GM19025 (cell line): ENCODE results near the gene CCDC172.
"Not testable (repeated sequence)": the region's sequence is repeated elsewhere in the genome, so short reads cannot be mapped to it uniquely, and the experiment has no call there.

ENCODE experiments used
- ATAC-seq: cut with Tn5 transposase; IDR thresholded peaks from one replicate; pipeline ENCODE4 v1.9.1; 2021; ENCODE audit warnings: mild to moderate bottlenecking, low read depth, moderate library complexity; ENCODE audit not compliant: unreplicated experiment

Gene CCDC172

DNA sequence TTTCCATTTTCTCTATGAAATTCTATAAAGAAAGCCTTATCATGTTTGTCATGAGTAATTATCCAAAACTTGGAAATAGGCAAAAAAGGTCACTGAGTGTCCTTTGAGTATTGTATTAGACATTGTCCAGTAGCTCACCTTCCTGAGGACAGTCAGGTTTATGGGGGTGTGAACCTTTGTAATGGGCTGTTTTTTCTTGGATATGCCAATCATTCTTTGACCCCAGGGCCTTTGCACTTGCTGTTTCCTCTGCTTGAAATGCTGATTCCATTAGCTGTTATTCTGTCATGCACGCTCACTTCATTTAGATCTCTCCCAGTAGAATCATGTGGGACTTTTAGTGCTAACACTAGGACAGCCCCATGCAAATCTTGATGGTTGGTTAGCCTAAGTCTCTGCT, 4.9 kb downstream of the CCDC172 start:
- no peak for ATAC-seq

DNA sequence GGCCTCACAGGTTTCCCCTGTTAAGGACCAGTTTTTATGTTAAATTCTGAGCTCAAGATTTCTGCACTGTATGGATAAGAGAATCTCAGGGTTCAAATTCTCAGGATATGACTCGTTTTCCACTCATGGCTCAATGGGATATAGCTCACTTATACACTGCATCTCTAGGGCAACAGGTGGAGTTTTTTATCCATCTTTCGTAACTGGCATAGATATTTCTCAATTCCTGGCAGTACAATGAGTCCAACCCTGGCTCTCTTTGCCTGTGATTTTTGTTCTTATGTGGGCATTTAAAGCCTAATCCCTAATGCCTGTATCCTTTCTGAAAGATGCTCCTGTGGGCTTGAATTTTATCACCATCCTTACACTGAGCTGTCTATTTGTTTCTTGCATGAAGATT, 7.6 kb downstream of the CCDC172 start:
- ATAC-seq: no peak

DNA sequence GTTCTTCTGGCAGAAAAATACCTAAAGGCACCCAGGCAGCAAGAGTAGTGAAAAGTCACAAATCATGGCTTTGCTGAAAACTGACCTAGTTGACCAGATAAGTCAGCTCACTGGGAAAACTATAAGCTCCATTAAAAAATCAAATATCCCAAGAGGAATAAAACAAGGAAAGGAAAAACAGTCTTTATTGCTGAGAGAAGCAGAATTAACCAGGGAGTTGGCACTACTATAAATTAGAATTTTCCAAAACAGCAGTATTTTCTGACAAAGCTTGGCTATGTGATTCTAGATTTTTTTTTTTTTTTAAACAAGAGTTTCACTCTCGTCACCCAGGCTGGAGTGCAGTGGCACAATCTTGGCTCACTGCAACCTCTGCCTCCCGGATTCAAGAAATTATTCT, 12.6 kb downstream of the CCDC172 start:
- no peak for ATAC-seq

DNA sequence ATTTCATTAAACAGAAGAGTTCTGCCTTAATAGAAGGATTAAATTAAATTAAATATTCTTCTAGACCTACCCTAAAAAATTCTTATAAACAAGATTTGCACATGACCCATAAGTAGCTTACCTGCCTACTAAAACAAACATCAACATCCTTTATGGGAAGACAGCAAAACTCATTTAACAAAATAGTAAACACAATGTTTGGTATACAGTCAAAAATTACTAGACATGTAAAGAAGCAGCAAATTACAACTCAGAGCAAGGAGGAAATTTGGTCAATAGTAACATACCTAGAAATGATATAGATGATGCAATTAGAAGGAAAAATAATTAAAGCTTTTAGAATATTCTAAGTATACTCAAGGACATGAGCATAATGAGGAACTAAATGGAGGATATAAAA, 27.9 kb downstream of the CCDC172 start:
- ATAC-seq: no peak

DNA sequence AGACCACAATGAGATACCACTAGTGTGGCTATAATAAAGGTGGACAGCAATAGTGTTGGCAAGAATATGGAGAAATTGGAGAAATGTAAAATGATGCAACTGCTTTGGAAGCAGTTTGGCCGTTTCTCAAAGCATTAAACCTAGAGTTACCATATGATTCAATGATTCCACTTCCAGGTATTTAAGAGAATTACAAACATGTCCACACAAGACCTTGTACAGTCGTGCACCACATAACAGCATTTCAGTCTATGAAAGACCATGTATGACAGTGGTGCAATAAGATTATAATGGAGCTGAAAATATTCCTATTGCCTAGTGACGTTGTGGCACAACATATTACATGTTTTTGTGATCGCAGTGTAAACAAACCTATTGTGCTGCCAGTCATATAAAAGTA, 29.6 kb downstream of the CCDC172 start:
- ATAC-seq: no peak

DNA sequence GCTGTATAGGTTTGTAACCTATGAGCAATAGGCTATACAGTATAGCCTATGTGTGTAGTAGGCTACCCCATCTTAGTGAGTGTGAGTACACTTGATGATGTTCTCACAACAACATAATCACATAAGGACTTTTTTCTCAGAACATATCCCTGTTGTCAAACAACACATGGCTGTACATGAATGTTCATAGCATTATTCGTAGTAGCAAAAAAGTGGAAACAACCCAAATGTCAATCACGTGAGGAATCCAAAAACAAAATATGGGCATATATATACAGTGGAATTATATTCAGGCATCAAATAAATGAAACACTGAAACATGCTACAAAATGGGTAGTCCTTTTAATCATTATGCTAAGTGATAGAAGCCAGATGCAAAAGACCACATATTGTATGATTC, 31.1 kb downstream of the CCDC172 start:
- no peak for ATAC-seq

DNA sequence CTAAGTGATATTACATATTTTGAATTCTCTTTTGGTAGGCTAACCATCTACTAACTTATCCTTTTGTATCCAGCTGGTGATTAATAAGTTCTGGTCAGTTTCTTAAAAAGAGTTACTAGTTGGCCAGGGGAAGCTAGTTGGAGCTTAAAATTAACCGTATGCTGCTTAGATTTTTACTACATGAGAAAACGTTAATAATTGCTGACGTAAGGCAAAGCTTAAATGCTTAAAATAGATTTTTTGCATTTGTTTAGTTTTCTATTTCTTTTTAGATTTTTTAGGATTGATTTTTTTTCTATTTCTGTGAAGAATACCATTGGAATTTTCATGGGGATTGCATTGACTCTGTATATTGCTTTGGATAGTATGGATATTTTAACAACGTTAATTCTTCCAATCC, 32.6 kb downstream of the CCDC172 start:
- ATAC-seq: no peak

DNA sequence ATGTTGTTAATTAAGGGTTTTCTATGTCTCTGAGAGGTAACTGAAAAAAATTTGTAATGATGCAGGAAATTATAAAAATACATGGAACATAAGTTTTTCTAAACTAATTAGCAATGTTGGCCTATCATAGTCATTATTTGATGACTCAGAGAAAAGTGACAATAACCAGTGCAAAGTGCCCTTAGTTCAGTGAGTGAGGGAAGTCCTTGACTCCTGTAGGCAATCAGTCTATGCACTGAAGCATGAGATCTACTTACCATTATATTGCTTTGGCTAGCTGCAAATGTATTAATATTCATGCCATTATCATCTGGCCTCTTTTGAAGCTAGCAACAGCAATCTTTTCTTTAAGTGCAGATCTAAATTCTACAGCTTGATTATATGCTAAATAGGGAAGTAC, 40.6 kb downstream of the CCDC172 start:
- ATAC-seq: no peak

DNA sequence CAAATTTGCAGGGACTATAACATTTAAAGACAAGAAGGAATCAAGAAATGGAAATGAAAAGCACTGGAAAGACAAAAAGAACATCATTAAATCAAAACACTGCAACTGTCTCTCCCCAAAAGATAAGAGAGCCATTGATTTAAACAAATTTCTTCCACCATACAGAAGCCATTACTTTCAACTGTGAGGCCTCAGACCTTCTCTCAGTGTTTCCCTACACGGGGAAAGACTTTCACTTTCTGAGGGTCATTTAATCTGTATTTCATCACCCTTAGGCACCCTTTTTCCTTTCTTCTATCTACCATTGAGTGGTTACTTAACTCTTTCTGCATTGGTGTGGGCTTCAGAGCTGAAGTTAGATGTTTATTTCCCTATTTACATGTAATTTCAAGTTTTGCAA, 47.5 kb downstream of the CCDC172 start:
- no peak for ATAC-seq

DNA sequence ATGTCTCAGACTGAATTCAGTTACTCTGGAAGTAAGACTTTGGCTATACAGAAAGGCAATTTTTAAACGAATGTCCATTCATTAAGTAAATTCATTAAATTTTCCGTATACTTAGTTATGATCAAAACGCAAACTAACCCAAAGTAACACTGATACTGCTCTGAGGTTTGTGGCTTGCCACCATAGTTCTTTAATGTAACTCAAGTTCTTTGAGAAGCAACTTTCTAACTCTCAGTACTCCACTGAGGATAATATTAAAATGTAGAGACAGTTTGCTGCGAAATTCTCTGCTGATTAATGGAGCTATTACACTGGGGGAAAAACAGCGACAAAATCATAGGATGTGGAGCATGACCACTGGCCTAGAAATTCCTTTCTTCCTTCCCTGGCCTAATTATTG, 58.0 kb downstream of the CCDC172 start:
- no peak for ATAC-seq

DNA sequence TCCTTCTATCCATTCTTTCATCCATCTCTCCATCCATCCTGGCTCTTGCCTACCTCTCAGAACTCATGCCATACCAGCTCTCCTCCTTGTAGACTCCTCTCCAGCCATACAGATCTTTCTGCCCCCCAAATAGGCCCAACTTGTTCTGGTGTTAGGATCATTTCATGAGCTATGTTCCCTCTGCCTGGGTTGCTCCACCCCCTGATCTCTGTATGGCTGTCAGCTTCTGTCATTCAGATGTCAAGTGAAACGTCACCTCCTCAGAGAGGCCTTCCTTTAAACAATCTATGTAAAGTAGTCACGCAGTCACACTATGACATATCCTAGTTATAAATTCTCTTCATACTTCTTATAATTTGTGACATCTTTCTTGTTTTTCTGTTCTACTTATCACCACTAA, 61.1 kb downstream of the CCDC172 start:
- ATAC-seq: no peak

DNA sequence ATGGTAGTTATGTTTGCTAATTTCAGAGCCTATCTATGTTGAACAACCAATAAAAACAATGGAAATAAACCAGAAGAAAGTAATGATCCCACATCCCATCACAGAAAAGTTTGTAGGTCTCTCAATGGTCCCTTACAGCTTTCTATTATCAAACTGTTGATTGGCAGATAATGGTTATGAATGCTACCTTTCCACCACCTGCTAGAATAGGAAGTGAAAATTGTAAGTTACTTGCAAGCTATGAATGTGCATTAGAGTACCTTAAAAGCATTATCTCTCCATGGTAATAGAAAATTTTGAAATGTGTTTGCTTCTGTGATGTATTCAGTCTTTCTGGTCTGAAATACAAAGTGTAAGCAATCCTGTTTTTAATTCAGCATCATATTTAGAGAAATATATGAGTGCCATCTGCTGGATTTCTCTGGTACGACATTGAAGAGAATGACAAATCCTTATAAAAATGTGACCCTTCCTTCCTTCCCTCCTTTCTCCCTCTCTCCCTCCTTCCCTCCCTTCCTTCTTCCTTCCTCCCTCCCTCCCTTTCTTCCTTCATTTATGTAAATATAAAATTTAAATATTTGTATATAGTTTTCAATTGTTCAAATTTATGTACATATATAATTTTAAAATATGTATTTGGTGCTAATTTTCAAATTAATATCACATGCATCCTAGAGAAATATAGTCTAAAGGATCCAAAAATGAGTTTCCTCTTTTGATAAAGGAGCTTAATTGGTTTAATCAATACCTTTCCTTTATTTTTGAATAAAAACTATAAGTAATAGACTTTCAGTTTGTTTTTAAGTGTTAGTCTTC, 62.0 kb downstream of the CCDC172 start:
- no peak for ATAC-seq

DNA sequence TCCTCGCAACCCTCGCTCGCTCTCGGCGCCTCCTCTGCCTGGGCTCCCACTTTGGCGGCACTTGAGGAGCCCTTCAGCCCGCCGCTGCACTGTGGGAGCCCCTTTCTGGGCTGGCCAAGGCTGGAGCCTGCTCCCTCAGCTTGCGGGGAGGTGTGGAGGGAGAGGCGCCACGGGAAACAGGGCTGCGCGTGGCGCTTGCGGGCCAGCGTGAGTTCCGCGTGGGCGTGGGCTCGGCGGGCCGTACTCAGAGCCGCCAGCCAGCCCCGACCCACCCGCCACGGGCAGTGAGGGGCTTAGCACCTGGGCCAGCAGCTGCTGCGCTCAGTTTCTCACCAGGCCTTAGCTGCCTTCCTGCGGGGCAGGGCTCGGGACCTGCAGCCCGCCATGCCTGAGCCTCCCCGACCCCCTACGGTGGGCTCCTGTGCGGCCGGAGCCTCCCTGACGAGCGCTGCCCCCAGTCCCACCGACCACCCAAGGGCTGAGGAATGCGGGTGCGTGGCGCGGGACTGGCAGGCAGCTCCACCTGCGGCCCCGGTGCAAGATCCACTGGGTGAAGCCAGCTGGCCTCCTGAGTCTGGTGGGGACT, 69.1 kb downstream of the CCDC172 start:
- not testable (repeated sequence) for ATAC-seq

DNA sequence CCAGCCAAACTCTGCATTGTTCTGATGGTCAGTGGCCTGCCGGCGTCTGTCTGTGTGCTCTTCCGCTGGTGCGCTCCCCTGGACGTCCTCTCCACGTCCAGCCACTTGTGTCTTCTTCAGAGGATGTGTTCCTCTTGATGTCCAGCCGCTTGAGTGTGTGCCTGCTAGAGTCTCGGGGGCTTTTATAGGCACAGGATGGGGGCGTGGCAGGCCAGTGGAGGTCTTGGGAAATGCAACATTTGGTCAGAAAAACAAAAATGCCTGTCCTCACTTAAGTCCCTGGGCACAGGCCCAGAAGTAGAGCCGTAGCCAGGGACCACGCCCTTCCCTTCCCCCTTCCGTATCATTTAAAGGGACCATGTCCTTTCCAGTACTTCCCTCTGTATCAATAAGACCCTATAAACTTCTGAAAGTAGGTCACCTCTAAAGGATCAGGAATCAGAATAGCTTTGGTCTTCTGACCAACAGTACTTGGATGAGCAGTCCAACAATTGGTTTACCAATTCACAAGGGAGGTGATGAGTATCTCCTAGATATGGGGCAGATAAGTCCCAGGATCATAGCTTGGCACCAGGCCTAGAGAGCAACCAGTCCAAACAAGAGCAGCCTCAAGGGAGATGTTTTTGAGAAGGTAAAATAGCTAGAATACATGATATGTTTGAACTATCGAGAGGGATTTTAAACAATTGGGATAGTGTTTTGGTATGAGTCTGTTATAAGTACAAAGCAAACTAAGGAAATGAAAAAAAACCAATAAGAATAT, 71.2 kb downstream of the CCDC172 start:
- ATAC-seq: no peak

DNA sequence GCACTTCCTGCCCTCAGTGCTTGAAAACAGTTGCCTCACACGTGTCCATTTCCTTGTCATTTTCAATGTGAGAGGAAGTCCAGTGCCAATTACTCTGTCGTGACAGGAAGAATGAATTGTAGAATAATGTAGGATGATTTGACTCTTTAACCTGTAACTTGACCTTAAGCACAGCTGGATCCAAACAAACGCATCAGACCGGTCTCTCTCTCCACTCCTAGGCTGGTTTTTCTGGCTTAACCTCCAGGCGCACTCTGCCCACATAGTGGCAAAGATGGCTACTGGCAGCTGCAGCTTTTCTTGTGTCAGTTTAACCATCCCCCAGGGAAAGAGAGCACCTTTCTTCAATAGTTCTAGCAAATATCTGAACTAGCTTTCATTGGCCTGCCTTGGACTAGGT, 74.0 kb downstream of the CCDC172 start:
- no peak for ATAC-seq

DNA sequence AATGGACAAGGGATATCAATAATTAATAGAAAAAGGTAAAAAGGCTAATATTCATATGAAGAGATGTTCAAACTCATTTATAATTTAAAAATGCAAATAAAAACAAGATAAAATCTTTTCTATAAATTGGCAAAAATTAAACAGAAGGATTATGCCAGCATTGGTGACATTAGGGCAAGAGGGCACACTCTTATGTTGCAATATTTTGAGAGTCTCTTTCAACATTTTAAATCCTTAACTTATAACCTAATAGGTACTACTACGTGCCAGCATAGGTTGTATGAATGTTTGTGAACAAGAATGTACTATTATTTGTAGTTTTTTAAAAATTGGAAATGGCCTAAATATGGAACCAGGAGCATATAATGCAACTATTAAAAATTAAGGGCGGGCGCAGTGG, 78.6 kb downstream of the CCDC172 start:
- no peak for ATAC-seq

DNA sequence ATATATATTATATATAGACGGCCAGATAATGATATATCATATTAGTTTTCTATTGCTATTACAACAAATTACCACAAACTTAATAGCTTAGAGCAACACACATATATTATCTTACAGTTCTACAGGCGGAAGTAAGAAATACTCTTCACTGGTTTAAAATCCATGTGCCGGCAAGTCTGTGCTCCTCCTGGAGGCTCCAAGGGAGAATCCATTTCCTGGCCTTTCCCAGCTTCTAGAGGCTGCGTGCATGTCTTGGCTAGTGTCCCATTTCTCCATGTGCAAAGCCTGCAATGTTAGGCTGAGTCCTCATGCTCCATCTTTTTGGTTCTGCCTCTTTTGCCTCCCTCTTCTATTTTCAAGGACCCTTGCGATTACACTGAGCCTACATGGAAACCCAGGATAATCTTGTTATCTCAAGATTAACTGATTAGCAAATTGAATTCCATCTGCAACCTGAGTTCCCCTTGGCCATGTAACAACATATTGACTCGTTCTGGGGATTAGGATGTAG, 79.5 kb downstream of the CCDC172 start:
- no peak for ATAC-seq

DNA sequence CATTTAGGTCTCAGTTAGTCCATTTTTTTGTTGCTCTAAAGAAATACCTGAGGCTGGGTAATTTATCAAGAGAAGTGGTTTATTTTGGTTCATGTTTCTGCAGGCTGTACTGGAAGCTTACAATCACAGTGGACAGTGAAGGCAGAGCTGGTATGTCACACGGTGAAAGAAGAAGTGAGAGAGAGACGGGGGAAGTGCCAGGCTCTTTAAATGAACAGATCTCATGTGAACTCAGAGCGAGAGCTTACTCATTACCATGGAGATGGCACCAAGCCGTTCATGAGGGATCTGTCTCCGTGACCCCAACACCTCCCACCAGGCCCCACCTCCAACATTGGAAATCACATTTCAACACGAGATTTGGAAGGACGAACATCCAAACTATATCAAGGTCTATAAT, 84.5 kb downstream of the CCDC172 start:
- ATAC-seq: peak; percentile 67

DNA sequence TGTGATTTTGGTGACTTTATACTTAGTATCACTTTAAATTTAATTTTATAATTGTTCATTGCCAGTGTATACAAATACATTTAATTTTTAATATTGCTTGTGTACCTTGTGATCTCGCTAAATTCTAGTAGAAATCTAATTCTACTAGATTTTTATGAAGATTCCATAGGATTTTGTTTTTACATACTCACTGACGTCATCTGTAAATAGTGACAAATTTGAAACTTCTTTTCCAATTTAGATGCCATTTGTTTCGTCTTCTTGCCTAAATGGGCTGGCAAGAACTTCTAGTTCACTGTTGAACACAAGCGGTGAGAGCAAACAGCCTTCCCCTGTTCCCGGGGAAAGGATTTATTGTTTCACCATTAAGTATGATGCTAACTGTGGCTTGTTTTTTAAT, 86.1 kb downstream of the CCDC172 start:
- no peak for ATAC-seq

DNA sequence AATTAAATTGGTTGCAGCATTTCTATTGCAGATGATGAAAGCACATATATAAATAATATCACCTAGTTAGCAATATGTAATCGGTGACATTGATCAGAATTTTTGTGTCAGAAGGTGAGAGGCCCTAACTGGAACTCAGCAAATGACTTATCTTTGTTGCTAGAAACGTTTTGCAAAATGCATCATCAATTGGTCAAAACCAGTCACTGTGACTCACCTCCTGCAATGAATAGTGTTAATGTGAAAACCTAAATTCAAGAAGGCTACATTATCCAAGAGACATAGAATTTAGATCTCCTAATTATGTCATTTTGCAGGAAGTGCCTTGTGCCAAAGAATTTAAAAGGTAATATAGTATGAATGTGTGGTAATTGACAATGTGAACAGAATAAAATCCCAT, 93.6 kb downstream of the CCDC172 start:
- no peak for ATAC-seq

DNA sequence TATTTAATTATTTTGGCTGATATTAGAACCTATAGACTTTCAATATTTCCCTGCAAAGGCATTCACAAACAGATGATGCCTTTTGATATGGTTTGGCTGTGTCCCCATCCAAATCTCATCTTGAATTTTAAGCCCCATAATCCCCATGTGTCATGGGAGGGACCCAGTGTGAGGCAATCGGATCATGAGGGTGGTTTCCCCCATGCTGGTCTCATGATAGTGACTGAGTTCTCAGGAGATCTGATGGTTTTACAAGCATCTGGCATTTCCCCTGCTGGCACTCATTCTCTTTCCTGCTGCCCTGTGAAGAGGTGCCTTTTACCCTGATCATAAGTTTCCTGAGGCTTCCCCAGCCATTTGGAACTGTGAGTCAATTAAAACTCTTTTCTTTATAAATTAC, 94.1 kb downstream of the CCDC172 start:
- ATAC-seq: no peak

DNA sequence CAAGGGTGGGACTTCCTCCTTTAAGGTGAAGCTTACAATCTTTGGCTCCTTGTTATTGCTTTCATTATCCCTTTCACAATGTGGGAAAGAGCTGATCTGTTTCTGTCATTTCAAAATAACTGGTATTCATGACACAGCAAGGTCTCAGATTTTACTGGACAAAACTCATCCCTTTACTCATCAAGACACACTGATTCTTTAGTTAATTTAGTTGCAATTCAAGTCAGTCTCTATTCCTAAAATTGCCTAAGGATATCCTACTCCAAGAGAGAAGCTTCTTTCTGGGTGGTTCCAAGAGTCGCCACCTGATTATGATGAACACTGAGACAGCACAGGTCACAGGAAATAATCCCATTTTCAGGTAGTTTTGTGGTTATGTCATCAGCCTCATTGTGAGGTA, 97.6 kb downstream of the CCDC172 start:
- no peak for ATAC-seq
